TTC549 (cell line): Measurements from ENCODE around the gene TOMM22.

Experiments used
- FAIRE-seq: peaks from 2 replicates; lab custom pipeline; 2012; peaks lifted over from hg19 to GRCh38; lab: Jason Lieb, UNC

The TOMM22 gene

DNA sequence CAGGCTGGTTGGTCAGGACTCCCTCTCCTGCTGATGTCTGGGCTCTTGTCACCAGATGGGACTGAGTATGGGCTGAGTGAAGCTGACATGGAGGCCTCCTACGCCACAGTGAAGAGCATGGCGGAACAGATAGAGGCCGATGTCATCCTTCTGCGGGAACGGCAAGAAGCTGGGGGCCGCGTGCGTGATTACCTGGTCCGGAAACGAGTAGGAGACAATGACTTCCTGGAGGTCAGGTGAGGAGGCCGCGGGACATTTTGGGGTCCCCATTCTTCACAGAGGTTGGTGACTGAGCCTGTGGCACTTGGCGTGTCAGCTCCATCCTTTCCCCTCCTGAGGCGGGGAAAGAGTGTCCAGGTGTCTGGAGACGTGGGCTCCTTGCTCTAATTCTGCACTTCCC lies 34.1 kb downstream of the TOMM22 start:
- FAIRE-seq, result no peak

DNA sequence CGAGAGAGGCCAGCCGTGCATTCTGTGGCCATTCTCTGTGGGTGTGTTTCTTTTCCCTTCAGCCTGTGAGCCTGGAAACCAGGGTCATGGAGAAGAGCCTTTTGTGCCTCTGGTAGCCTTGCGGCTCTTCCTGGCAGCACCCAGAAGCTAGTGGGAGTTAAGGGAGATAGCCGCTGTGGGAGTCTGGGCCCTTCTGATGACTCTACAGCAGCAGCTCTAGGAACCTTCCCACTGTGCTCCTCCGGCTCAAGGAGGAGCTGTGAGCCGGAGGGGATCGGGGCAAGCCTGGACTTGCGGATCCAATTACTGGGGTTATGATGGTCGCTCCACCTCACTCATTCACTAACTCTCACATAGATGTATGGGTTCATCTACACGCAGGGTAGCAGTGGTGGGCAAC lies 34.5 kb downstream of the TOMM22 start:
- FAIRE-seq, result no peak

- FAIRE-seq, result no peak
Measured at GRCh38 chr22:38716826-38717225, 35.1 kb downstream of the TOMM22 start.

DNA sequence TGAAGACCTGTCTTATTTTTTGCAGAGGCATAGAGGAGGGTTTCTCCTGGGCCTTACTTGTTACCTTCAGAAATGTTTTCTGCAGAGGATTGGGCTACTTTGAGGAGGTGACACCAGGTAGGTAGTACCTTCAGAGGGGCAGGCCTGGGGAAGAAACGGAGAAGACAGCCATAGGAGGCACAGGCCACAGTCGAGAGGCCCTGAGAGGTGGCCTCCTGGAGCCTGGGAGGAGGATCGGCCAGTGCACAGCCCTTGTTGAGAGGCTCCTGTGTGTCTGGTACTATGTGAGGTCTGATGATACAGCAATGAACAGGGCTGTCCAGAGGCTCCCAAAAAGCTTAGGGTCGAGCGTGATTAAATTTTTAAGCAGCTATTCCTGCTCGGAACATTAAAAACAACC lies 35.5 kb downstream of the TOMM22 start:
- no peak for FAIRE-seq

DNA sequence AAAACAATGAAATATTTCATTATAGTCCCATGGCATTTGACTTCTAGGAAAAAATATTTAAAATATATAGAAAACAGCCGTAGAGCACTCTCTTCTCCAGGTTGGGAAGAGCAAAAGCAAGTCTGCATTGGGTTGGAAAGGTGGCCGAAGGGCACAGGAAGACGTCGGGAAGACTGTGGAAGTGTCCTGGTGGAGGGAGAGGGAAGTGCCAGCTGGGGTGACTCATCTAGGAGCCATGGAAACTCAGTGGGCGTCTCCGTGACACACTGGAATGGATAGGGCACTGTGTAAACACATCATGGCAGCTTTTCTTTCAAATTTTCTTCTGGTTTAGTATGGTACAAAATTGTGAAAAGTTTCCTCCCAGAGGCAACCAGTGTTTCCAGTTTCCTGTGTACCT lies 36.7 kb downstream of the TOMM22 start:
- FAIRE-seq, result no peak

DNA sequence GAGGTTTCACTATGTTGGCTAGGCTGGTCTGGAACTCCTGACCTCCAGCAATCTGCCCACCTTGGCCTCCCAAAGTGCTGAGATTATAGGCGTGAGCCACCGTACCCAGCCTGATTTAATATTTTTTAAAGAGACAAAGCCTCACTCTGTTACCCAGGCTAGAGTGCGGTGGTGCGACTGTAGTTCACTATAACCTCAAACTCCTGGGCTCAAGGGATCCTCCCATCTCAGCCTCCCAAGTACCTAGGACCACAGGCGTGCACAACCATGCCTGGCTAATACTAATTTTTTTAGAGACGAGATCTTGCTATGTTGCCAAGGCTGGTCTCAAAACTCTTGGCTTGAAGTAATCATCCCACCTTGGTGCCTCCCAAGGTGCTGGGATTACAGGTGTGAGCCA lies 37.4 kb downstream of the TOMM22 start:
- FAIRE-seq, result no peak

- FAIRE-seq, result no peak
Measured at GRCh38 chr22:38720350-38720749, 38.6 kb downstream of the TOMM22 start.

- no peak for FAIRE-seq
Measured at GRCh38 chr22:38721551-38721950, 39.8 kb downstream of the TOMM22 start.

- no peak for FAIRE-seq
Measured at GRCh38 chr22:38724176-38724575, 42.4 kb downstream of the TOMM22 start.

DNA sequence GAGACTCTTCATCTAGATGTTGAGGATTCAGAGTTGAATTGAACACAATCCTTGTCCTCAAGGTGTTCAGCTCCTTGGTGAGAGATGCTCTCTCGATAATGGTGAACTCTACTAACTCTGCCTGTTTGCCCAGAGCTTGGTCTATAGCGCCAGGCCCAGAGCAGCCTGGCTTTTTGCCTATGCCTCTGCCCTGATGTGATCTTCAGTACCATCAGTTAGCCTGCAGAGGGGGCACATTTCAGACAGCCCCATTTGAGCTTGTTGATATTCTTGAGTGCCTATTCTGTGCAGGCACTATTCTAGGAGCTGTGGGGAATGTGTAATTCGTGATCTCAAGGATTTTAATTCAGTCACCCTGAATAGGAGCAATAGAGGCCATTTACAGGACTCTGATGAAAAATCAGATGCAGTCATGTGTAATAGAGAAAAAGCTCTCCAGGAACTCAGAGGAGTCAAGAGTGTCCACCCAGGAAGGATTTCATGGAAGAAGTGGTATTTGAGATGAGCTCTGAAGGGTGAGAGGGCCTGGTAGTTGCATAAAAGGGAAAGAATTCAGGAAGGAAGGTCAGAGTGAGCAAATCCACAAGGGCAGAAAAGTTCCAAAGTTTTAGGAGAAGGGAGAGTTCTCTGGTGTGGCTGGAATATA lies 43.3 kb downstream of the TOMM22 start:
- peak; percentile 48 for FAIRE-seq

GRCh38 chr22:38725900-38726655 lies 44.3 kb downstream of the TOMM22 start:
- FAIRE-seq, result no peak

DNA sequence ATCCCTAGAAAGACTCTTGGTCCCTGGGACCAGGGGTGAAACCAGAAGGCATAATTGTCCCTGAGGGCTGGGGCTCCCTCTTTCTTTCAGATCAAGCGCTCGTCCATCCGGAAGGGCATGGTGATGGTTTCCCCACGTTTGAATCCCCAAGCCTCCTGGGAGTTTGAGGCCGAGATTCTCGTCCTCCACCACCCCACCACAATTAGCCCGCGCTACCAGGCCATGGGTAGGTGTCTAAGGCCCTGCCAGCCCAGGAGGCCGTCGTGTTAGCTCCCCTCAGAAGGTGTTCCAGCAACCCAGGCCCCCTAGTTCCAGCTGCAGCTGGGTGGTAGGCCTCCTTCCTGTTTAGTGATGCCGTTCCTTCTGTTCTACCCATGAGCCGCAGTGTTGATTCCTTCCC lies 45.4 kb downstream of the TOMM22 start:
- no peak for FAIRE-seq

DNA sequence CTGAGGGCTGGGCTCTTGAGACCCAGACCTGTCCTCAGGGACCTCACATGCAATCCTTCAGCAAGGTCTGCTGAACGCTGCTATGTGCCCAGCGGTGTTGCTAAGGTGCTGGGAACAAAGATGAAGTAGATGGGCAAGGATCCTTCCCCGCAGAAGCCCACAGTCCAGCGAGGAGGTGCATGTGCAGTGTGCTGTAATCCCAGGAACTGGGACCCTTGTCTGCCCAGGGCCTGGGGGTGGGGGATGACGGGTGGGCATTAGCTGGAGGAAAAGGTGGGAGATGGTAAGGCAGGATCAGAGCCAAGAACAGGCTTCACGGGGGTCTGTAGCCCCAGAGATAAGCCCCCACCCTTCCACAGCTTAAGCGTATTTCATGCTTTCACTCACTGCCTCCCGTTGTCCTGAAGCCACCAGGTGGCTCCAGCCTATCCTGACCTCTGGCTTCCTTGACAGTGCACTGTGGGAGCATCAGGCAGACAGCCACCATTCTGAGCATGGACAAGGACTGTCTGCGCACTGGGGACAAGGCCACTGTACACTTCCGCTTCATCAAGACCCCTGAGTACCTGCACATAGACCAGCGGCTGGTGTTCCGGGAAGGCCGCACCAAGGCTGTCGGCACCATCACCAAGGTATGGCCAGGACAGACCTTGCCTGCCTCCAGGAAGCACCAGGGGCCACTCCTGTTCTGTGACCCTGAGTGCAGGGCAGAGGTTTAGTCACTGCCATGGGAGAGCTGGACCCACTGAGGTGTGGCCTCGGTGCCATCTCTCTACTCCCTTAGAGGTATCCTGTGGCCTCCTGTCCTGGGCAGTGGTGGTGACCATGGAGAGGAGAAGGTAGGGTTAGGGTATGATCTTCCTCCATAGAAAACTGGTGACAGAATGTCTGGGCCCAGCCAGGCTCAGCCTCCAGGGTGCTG lies 46.0 kb downstream of the TOMM22 start:
- no peak for FAIRE-seq

DNA sequence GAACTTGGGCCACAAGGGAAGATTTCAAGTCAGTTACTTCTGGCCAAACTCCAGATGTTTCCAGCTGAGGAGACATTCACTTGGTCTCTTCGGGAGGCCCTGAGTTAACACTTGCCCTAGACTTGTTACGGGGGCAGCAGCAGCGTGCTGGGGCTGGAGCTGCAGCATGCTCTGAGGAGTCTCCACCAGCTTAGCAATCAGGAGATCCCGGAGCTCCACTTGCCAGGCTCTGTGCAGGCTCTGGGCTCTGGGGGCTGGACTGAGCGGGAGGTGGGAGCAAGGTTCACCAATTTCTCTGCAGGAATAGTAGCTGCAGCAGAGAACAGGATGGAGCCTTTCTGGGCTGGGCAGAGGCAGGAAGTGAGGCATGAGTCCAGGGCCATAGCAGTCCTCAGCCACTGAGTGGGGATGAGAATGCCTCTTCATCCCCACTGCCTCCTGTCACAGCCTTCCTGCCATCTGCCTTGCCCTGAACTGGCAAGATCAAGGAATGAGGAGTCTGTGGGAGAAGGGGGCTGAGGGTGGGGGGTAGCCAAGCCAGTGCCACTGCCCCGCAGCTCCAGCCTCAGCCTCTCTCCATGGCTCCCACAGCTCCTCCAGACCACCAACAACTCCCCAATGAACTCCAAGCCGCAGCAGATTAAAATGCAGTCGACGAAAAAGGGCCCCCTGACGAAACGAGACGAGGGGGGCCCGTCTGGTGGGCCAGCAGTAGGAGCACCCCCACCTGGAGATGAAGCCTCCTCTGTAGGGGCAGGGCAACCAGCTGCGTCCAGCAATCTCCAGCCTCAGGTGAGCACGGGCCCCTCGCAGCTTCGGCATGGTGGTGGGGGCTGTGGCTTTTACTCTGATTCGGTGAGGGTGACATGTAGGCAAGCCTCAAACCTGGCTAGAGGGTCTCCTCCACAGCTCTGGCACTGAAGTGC lies 47.4 kb downstream of the TOMM22 start:
- FAIRE-seq, result no peak

GRCh38 chr22:38729946-38730345 lies 48.2 kb downstream of the TOMM22 start:
- FAIRE-seq, result no peak

DNA sequence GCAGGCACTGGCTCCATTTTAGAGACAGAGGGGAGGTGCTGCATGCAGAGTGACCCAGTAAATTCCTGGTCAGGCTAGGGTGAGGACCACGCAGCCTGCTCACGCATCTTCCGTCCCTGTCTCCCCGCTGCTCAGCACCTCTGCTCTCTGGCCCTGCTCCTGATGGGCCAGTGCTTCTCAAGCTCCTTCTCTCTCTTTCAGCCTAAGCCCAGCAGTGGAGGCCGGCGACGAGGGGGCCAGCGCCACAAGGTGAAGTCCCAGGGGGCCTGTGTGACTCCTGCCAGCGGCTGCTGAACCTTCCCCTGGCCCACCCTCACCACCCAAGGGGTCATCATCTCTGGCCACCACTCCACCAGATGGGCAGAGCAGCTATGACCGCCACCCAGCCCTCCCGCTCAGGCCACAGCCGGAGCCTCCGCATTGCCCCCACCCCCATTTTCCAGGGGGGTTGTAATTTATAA lies 48.7 kb downstream of the TOMM22 start:
- no peak for FAIRE-seq

DNA sequence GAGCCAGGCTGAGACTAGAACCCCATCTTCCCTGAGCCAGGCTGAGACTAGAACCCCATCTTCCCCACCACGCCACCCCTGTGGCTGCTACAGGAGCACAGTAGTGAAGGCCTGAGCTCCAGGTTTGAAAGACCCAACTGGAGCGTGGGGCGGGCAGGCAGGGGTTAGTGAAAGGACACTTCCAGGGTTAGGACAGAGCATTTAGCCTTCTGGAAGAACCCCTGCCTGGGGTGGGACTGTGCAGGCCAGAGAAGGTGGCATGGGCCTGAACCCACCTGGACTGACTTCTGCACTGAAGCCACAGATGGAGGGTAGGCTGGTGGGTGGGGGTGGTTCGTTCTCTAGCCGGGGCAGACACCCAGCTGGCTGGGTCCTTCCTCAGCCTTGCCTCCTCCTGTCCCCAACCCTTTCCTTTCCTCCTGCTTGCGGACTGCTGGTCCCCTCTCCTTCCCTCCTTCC lies 50.0 kb downstream of the TOMM22 start:
- FAIRE-seq, result no peak

DNA sequence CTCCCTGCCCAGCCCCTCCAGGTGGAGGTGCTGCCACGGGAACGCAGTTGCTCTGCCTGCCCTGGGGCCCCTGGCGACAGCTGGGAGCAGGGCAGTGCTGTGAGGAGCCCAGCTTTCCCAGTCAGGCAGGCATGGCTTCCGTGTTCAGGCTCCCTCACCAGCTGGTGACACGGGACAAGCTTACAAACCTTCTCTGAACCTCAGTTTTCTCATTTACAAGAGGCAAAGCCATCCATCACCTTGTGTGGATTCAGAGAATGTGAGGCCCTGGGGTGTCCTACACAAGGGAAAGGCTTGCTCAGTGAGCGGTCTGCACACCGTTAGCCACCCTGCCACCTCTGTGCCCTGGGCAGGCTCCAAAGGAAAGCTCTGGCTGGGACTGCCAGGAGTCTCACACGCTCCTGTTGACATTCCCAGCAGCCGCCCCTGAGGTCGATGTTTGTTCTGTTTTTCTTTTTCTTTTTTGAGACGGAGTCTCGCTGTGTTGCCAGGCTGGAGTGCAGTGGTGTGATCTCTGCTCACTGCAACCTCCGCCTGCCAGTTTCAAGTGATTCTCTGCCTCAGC lies 50.6 kb downstream of the TOMM22 start:
- FAIRE-seq, result no peak

DNA sequence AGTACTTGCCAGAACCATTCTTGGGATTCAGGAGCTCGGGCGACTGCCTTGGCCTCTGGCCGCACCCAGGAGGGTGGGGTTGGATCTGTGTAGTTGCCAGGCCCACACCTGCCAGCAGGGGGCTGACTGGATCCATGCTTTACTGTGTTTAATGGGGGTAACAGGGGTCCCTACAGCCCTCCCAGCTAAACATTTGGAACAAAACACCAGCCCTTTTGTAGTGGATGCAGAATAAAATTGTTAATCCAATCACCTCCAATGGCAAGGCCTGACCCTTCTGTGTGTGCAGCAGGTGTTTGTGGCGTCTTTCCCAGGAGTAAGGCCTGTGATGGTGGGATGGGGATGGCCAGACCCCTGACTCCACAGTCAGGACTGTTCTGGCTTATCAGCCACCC lies 51.6 kb downstream of the TOMM22 start:
- no peak for FAIRE-seq

DNA sequence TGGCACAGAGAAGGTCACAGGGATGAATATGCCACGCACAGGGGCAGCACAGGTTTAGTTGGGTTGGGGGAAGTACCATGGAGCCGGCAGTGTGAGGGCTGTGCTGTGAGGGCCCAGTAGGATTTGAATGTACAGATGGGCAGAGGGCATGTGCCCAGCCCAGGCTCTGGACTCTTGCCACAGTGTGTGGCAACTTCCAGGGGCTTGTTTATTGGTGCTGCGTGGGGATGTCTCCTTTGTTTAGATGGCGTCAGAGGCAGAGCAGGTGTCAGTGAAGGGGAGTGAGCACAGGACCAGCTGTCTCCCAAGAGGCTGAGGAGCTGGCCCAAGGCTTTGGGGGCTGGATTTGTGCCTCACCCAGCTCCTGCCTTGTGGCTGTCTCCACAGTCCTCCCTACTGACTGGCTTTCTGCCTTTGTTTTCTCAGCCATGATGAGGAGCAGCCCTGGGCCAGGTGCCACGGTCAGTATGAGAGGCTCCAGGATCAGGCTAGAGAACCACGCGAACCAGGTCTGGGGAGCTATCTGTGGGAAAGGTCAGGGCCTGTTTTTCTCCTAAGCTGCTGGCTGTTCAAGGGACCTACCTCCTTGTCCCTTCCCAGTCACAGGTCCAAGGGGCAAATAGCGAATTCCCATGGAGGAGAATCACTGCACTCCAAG lies 52.1 kb downstream of the TOMM22 start:
- FAIRE-seq, result no peak
